ENCODE results near the gene SYT2.
"Not testable (repeated sequence)": the region's sequence is repeated elsewhere in the genome, so short reads cannot be mapped to it uniquely, and the experiment has no call there.

Gene SYT2

DNA sequence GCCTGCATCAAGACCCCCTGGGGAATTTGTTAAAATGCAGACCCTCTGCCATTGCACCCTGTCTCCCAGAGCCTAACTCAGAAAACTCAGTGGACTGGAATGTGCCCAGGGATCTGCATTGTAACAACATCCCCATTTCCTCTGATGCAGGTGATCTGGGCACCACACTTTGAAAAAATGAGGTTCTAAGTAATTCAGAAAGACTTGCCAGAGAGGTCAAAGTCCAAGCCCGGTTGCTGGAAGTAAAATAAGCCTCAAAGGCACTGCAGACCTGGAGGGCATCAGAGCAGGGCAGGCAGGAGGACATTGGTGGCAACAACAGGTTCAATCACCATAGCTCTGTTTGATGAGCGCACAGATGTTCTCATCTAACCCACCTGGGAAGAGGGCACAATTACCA is 90.7 kb downstream of the SYT2 start:
- no peak for DNase-seq

DNA sequence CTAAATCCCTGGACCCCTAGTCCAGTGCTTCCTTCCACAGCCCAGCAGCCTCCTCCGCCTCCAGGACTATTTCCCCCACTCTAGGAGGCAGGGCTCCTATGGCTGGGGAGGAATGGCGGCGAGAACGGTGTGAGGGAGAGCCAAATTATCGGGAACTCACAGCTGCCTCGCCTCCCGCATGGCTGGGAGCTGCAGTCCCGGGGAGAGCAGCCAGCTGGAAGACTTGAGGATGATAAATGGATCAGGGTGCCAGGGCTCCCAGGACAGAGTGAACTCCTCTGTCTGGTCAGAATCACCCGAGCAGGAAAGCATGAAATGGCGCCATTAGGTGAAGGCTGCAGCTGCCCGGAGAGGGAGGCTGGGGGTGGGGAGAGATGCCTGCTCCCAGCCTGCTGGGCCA is 91.2 kb downstream of the SYT2 start:
- not testable (repeated sequence) for DNase-seq

DNA sequence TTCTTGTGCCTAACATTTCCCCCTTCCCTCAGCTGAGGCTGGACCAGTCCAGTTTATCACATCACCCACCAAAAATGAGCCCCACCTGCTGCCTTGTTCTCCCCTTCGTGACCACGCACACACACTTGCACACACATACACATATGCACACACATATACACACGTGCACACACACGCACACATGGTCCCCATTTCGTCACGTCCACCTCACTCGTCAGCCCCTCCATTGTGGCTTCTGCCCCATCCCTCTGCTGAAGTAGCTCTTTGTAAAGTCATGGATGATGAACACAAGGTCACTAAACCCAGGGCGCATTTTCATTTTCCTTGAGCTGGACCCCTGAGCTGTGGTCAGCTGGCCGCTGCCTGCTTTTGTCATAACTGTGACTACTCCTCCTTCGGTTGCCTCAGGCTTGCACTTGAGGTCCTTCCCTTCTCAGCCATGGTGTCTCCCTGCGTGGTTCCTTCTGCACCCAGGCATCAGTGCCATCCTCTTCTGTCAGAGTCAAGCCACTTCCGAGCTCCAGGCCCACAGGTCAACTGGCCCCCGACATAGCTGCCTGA is 93.8 kb downstream of the SYT2 start:
- no peak for DNase-seq

DNA sequence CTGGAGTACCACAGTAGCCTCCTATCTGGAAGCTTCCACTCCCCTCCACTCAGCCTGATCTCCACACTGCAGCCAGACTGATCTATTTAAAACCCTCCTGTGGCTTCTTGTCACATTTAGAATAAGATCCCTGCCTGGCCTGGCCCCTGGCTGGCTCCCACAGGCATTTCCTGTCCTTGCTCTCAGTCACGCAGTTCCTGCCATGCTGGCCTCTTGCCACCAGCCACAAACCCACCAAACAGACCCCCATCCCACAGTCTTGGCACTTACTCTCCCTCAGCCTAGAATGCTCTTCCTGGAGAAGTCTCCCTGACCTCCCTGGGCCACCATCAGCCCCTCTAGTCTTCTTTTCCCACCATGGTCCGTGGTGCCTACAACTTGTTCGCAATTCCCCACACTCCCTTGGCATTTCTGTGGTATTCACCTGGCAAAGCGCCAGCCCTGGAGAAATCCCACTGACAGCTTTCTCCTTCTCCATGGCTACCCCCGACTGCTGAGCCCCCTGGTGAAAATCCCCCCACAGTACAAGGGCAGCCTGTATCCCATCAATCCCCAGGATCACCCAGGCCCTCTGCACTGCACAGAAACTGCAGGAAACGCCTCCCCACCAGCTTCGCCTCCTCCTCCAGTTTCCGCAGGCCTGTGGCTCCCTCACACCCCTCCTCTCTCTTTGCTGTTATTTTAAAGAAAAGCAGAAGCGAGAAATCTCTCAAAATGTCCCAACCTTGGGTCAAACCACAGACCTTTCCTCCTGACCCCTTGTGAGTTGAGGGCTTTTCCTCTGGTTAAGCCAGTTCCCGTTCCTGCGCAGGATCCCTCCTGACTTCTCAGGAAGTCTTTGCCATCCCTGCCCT is 94.5 kb downstream of the SYT2 start:
- no peak for DNase-seq

DNA sequence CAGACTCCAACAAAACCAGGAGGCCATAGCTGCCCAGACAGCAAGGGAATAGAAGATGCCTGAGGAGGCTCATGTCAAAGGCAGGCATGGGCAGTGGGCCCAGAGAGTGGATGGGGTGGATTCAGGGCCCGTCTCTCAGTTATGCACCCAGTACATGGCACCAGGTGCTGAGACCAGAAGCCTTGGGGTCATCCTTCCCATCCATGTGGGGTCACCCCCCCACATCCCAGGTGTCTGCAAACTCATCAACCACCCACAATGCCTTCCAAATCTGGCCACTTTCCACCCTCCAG is 95.1 kb downstream of the SYT2 start:
- not testable (repeated sequence) for DNase-seq

DNA sequence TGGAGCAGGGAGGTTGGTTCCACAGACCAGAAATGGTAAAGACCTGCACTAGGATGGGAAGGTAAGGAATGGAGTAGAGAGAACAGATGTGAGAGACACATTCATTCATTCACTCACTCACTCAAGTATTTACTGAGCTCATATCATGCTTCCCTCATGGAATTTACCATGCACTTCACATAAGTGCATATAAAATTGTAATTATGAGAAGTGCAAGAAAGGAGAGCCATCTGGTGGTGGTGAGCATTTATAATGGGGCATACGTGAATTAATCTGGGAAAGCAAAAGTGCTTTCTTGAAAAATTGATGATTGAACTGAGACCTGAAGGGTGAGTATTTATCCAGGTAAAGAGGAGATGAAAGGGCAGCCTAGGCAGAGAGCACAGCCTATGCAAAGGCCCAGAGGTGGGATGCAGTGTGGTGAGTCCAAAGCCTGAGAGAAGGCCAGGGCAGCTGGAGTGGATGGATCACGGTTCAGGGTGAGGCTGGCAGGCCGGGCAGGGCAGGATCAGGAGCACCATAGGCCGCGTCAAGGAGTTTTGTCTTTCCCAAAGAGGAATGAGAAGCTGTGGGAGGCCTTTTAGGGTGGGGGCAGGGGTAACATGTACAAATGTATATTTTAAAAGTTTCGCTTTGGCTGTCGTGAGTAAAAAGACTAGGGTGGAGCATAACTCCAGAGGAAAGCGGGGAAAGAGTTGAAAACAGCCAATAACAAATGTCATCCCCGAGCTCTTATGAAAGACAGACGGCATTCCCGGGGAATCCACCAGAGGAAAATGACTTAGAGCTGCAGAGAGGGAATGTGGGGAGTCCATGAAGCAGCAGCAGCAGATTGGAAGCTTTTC is 95.7 kb downstream of the SYT2 start:
- DNase-seq: not testable (repeated sequence)

DNA sequence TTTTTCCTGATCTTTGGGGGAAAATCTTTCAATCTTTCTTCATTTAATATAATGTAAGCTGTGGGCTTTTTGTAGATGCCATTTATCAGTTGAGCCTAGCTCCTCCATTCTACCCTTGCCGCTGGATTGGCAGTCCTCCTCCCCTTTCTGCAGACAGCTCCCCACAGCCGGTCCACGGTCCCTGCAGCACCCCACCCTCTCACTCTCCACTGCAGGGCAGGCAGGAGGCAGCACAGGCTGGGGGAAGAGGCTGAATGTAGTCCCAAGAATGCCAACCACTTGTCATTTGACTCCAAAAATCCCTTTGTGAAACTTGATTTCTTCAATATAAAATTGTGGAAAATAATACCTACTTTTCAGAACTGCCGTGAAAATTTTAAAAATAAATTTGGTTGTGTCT is 96.7 kb downstream of the SYT2 start:
- no peak for DNase-seq

DNA sequence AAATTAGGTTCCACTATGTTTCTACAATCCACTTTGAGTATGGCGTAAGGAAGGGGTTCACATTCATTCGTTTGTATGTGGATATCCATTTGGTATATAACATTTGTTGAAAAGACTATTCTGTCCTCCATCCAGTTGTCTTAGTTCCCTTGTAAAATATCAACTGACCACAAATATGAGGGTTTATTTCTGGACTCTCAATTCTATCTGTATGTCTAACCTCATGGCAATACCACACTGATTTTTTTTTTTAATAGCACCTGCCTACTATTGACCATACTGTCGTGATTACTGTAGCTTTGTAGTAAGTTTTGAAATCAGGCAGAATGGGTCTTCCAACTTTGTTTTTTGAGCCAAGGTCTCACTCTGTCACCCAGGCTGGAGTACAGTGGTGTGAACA is 98.2 kb downstream of the SYT2 start:
- not testable (repeated sequence) for DNase-seq

DNA sequence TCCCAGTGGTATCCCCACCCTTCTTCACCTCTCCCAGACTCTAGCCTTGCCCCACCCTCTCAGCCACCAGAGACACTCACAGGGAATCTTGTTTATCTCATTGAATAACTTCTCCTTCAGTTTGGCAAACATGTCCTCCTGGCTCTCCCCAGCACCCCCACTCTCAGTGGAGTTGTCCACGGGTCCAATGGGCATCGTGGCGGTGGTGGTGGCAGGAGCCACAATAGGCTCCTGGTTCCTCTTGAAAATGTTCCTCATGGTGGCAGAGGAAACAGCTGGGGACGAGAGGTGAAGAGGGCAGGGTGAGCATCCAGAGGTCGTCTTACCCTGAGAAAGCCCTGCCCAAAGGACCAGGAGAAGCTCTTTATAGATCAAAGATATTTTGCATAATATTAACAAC is 104.7 kb downstream of the SYT2 start:
- DNase-seq: no peak

DNA sequence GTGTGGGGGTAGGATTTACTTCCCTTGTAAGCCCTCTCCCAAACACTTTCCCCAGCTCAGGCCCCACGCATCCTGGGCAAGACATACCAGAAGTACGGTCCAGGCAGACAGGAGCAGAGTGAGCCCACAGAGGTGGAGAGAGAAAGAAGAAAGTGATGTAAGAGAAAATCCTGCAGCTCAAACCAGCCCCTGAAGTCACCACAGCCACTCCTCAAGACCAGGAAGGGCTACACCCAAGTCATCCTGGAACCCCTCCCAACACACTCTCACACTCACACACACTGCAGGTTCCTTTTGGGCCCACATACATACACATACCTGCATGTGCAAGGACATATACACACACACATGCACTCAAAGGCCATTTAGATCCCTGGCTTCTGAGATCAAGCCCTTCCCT is 106.8 kb downstream of the SYT2 start:
- DNase-seq: no peak

DNA sequence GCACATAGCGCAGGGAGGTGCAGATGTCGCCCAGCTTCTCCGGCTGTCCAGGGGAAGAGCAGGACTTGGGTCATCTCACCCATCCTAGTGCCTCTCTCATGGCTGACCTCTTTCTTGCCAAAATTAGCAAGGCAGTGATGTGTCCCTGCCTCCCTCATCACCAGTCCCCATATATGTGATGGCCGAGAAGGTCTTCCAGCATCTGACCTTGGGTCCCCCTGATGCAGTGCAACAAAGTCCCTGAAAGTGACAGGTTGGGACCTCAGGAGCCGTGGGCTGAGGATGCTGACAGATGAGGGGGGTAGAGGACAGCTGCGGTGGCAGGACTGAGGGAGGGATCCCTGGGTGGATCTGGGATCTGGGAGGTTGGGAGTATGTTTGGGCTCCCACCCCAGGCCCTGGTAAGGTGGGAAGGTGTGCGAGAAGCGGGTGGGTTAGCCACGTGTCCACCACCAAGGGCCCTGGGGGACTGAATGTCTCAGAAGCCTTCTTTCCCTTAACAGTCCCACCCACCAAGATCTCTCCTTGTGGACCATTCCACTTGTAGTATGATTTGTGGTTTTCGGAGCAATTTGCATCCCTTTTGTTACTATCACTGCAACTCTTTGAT is 109.7 kb downstream of the SYT2 start:
- DNase-seq: no peak

DNA sequence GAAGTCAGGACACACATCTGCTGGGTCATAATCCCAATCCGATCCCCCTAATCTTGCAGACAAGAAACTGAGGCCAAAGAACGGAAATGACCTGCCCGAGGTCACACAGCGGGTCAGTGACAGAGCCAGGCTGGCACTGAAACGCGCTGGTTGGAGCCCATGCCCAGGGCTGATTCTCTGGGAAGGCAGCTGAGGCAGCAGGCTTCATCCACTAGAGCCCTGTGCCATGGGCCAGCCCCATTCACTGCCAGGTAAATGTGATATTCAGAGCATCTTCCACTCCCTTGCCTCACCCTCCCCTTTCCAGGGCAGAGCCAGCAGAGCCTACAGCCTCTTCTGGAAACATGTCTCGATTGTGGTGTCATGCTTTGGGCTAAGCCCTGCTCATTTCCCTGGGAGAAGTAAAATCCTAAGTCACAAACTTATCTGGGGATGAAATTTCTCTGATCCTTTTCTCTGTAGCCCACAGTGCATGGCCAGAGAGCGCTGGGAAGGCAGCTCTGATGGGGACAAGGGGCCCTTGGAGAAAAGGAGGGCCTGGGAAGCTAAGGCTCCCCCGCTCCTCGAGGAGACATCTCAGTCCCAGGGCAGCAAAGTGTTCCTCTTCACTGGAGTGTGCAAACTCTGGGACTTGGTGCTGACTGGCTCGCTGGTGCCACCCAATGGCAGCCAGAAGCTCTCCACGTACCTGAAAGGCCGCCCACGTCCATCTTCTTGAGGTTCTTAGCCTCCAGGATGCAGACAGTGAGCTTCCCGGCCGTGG is 110.4 kb downstream of the SYT2 start:
- DNase-seq: no peak

DNA sequence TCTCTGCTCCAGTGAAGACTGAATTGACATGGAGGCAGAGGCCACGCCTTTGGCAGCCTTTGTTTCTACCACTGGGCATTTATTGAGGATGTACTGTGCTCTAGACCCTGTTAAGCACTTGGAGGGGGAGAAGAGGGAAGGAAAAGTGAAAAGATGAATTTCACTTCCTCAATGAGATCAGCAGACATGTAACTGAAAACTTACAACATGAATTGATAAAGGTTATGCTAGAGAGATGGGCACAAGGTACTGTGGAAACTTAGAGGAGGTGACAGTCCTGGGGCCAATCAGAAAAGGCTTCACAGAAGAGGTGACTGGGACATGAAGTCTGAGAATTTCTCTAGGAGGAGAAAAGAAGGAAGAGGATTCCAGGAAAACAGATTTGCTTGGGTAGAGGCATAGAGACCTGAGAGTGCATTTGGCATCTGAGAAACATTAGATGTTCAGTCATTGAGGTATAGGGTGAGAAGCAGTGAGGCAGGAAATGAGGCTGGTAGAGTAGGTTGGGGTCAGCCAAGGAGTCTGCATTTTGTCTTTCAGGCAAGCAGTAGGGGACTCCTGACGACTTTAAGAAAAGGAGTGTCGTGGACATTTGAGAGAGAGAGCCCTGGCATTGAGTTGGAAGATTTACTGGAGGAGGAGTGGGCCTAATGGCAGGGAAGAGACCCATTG is 113.0 kb downstream of the SYT2 start:
- DNase-seq: no peak

DNA sequence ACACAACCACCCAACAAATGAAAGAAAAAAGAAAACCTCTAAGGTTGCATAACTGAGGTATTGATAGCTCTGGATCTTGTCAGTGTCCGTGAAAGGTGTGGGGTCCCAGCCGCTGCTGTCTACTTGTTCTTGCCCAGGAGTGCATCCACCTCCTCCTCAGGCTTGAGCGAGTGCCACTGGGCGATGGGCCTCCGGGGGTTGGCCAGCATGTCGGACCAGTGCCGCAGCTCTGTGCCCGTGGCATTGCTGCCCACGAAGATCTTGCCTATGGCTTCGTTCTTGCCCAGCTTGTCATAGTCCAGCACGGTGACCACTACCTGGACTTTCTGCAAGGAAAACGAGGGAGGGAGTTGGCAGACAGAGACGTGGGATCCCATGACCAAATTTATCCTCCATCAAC is 113.6 kb downstream of the SYT2 start:
- no peak for DNase-seq

DNA sequence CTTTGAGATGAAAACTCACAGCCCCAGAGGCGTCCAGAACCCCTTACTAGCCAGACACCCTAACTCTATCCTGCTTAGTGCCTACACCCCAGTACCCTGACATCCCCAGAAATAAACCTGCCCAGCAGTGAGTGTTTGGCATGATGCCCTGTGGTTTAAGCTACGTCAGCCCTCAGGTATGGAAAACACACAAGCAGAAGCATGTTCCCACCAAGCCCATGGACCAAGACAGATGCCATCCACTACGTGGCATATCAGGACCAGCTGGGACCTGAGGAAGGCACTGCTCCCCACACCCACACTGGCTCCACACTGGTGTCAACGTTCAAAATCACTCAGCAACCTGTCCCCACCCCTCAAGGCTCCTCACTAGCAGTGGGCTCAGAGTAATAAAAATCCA is 116.4 kb downstream of the SYT2 start:
- no peak for DNase-seq

DNA sequence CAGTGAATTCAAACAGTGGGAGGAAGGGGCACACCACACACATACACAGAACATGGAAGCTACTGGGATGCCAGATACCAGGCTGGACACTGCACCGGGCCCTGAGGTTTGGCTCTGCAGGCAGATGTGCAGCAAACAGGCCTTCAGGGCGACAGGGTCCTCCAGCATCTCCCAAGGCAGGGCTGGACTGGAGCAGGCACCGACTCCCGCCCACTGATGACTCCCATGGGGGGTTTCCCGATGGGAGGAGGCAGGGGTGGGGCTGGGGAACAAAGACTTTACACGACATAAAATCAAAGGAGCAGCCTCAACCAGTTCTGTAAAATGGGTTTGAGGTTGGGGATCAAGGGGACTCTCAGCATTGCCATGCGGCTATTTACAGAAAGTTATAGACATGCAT is 118.1 kb downstream of the SYT2 start:
- DNase-seq: no peak

DNA sequence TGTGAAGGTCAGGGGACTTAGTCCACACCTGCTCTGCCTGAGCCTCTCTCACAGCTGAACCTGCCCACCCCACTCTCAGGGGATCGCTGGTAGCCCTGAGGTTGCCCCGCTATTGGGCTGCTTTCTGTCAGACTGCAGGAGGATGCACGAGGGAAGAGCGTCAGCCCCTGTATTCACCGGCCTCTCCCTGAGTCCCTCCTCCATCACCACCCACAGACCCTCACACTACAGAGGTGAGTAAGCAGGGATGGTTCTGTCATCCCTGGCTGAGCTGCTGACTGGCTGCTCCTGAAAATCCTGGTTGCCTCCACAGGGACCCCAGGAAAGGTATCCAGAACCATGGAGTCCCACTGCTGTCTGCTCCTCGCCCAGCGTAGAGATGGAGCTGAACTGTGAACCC is 118.7 kb downstream of the SYT2 start:
- no peak for DNase-seq

DNA sequence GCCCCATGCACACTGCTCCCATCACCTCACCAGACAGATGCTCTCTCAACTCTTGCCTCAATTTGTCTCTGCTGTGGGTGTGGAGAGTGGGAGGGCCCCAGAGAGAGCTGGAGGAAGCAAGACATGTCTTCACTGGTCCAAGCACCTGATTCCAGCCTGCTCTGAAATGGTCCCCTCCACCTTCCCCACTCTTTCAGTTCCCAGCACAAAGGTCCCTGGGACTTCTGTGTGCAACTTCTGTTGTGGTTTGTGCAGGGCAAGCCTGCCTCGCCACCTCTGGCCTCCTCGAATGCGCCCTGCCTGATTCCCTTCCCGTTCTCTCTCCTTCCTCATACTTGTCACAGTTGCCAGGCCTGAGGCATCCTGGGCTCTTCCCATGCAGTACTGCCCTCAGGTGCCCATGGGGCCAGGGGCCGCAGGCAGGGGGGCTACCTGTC is 119.3 kb downstream of the SYT2 start:
- DNase-seq: no peak

DNA sequence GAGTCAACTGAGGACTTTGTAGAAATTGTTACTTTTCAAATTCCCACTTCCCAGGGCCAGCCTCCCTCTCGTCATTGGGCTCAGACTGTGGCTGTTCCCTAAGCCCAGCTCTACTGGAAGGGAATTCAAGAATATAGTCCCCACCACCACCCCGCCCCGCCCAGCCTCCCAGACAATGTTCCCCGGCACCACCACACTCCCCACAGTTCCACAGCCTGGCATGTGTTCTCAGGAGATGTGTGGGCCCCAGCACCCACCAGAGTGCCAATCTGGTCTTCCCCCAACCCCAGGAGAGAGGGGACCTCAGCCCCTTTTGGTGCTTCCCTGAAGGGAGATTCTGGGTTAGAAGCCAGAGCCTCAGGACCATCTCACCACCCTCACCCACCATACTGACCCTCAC is 120.1 kb downstream of the SYT2 start:
- DNase-seq: no peak

DNA sequence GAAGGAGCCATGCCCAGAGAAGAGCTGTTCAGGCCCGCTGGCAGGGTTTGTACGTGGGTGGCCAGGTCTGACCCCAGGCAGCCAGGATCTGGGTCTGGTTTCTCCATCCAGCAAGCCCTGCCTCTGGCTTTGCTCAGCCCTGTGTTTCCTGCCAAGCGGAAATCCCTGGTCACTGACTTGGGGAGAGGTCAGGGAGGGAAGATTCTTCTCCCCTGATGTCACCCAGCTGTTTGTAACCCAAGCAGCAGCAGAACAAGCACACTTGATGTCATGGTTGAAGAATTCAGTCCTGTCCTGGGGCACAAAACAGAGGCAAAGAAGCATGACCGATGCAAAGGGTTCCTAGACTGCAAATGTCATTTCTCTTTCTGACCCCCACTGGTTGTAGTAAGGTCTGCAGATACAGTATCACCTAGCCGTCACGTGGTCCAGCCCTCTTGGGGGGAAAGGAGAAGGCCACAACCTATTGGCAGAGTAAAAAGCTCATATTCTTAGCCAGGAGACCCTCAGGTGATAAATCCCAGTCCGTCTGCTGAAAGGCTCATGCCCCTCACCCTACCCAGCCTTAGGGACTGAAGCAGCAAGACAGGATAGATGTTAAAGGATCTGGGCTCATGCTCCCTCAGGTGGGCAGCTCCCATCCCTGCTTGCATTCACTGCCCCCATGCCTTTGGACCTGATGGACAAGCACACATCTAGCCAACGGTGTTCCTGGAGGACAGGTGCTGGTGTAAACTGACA is 120.9 kb downstream of the SYT2 start:
- no peak for DNase-seq

DNA sequence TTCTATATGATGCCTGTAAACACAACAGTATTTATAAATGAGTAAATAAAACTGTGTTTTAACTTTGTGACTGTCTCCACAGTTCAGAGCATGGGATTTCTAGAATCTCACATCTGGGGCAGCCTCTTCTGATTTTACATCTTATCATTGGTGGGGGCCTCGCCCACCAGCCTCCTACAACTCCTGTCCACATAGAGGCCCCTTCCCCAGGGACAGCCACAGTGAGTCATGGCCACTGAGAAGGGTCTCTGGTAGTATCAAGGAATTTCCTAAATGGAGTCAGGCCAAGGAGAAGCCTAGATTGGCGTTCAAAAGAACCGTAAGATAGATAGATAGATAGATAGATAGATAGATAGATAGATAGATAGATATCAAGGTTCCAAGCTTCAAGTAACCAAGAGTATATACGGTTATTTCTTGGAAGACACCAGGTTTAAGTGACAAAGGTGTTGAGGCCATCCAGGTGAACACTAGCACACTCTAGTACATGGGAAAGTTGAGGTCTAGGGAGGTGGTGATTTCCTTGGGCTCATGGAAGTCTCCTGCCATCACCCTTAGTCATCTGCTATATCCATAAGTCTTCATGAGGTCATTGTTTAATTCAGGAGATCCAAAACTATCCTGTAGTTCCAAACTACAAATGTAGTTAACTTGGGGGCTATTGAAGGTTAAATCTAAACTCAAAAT is 121.6 kb downstream of the SYT2 start:
- DNase-seq: no peak

Measured in activated naive CD4-positive, alpha-beta T cell (primary cell).